Activated B cell treated with CpG ODN at 0.5 μM for 24 hours (primary cell): ENCODE results near the gene MYOF. TPM values are rescaled to one million over a fixed set of nuclear protein-coding genes. Genes with fewer than 3 reads are reported as not detected.

Source experiments
- ATAC-seq: fragments of 200-7000 bp; cut with Tn5 transposase; one replicate; pipeline ENCODE4 v1.10.0; 2021; ENCODE audit warnings: low read depth, mild to moderate bottlenecking, moderate library complexity
- CTCF ChIA-PET: fragments of 350-600 bp; sonication (Branson Sonifier 250); formaldehyde crosslinking; loops from one replicate; lab custom pipeline; 2021; ENCODE audit warnings: antibody characterized with exemption; lab: Charles Lee
- POLR2A ChIA-PET: fragments of 350-600 bp; sonication (Branson Sonifier 250); formaldehyde crosslinking; loops from one replicate; lab custom pipeline; 2021; ENCODE audit warnings: antibody characterized with exemption; lab: Charles Lee
- DNase-seq: peaks from one replicate; pipeline ENCODE4 v3.0.0; 2022
- H3K27ac Mint-ChIP-seq: one replicate; pipeline ENCODE4 v1.8.0; 2020; ENCODE audit warnings: mixed read lengths
- H3K27me3 Mint-ChIP-seq: one replicate; pipeline ENCODE4 v1.8.0; 2021; ENCODE audit warnings: mixed read lengths
- H3K36me3 Mint-ChIP-seq: one replicate; pipeline ENCODE4 v1.8.0; 2021; ENCODE audit warnings: low read depth, mixed read lengths
- H3K4me1 Mint-ChIP-seq: one replicate; pipeline ENCODE4 v1.8.0; 2021; ENCODE audit warnings: mixed read lengths
- H3K4me3 Mint-ChIP-seq: one replicate; pipeline ENCODE4 v1.8.0; 2020; ENCODE audit warnings: mild to moderate bottlenecking, mixed read lengths
- H3K9me3 Mint-ChIP-seq: one replicate; pipeline ENCODE4 v1.8.0; 2020; ENCODE audit warnings: mixed read lengths
- intact Hi-C: fragments of 100-400 bp; cut with micrococcal nuclease; formaldehyde crosslinking; loops from one replicate; pipeline ENCODE4 v1.15.1; 2024
- total RNA-seq: library from RNA; stranded (reverse); gene quantifications from 2 replicates; pipeline ENCODE4 v1.2.3, GENCODE V29; 2022
- TF ChIP-seq, protein P1 (sequence below): fragments of 200-600 bp; IDR thresholded peaks from one replicate; pipeline ENCODE4 v1.8.0; 2022; ENCODE audit warnings: antibody characterized with exemption, mild to moderate bottlenecking

The MYOF gene
- total RNA-seq, 1 donor from 2014 or later, result 0.09 TPM

DNA sequence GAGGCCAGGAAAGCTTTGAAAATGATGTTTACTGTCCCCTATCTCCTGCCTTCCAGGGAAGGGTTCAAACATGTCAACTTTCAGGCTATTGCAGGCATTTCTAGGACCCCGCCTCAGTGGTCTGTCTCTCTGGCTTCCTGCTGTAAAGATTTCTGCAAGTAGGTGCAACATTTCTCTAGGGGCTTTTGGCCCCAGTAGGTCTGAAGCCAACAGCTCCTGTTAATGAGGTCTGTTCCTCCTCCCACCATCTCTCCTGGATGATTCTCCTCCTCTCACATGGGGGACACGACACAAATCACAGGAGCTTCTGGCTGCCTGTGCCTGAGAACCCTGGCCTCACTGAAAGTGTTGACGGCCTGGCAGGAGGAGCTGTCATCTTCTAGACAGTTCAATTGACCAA lies 214.1 kb downstream of the MYOF start:
- H3K27ac Mint-ChIP-seq, result no peak overlapping the region
- H3K27me3 Mint-ChIP-seq, result no peaks in the 10 kb centered on the region
- intact Hi-C loops, result no loop called here
- peaks cover 4% of the 10 kb centered on the region for H3K9me3 Mint-ChIP-seq
- H3K36me3 Mint-ChIP-seq, result no peaks in the 10 kb centered on the region
- TF ChIP-seq, protein P1, sequence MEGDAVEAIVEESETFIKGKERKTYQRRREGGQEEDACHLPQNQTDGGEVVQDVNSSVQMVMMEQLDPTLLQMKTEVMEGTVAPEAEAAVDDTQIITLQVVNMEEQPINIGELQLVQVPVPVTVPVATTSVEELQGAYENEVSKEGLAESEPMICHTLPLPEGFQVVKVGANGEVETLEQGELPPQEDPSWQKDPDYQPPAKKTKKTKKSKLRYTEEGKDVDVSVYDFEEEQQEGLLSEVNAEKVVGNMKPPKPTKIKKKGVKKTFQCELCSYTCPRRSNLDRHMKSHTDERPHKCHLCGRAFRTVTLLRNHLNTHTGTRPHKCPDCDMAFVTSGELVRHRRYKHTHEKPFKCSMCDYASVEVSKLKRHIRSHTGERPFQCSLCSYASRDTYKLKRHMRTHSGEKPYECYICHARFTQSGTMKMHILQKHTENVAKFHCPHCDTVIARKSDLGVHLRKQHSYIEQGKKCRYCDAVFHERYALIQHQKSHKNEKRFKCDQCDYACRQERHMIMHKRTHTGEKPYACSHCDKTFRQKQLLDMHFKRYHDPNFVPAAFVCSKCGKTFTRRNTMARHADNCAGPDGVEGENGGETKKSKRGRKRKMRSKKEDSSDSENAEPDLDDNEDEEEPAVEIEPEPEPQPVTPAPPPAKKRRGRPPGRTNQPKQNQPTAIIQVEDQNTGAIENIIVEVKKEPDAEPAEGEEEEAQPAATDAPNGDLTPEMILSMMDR, result no peak
- POLR2A ChIA-PET, result no interaction called here
- H3K4me1 Mint-ChIP-seq, result peaks cover 21% of the 10 kb centered on the region
- CTCF ChIA-PET, result interaction anchor here (1.4 kb wide), 1 partner anchor 20 kb away, joined by 4 read pairs; no protein-coding TSS in a partner anchor
- DNase-seq, result no peak
- no peak for ATAC-seq
- H3K4me3 Mint-ChIP-seq, result no peak overlapping the region

DNA sequence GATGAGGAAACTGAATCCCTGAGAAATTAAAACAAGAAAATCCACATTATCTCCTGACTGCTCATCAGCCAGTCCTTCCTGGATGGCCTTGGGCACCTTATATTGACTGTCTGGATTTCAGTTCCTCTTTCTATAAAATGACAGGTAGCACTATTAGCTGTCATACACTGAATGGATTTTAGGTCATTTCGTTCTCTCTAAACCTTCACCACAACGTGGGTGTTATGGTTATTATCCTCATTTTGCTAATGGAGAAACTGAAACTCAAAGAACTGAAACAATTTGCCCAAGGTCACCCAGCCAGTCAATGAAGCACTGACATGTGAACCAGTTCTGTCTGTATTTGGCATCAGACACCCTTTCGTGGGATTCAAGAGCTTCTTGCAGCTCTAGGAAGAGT lies 214.6 kb downstream of the MYOF start:
- TF ChIP-seq, protein P1, result no peak
- no peaks in the 10 kb centered on the region for H3K36me3 Mint-ChIP-seq
- ChIA-PET POLR2A (no interaction called here), CTCF (interaction anchor here (1.4 kb wide), 1 partner anchor 20 kb away, joined by 4 read pairs; no protein-coding TSS in a partner anchor)
- intact Hi-C loops, result loop anchor here (1.0 kb wide), 1 partner anchor 152 kb away; no protein-coding TSS in a partner anchor
- peaks cover 21% of the 10 kb centered on the region for H3K4me1 Mint-ChIP-seq
- H3K27ac Mint-ChIP-seq, result peak overlapping the region; percentile 46
- no peaks in the 10 kb centered on the region for H3K27me3 Mint-ChIP-seq
- ATAC-seq (peak; percentile 88), DNase-seq (no peak)
- H3K4me3 Mint-ChIP-seq, result no peak overlapping the region
- H3K9me3 Mint-ChIP-seq, result peaks cover 4% of the 10 kb centered on the region

DNA sequence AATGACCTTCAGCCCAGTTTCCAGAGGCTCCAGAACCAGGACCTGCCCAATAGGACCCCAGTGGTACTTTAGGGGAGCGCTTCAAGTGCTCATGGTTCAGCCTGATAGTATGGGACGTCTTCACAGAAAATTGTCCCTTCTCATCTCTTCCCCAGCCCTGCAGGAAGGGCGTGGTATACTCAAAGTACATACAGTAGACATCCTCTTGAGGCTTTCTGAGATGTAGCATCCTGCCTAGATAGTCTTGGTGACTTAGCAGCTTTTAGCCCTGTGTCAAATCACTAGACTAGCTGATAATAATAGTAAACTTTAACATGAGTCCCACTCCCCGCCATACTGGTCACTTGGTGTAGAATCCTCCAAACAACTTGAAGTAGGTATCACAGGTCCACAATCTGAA lies 215.3 kb downstream of the MYOF start:
- no peak for DNase-seq
- TF ChIP-seq, protein P1, result no peak
- intact Hi-C loops, result loop anchor here (1.0 kb wide), 1 partner anchor 152 kb away; no protein-coding TSS in a partner anchor
- Mint-ChIP-seq H3K4me1 (peaks cover 21% of the 10 kb centered on the region), H3K27ac (peak overlapping the region; percentile 46), H3K4me3 (no peak overlapping the region), H3K9me3 (peaks cover 4% of the 10 kb centered on the region), H3K36me3 (no peaks in the 10 kb centered on the region), H3K27me3 (no peaks in the 10 kb centered on the region)
- ChIA-PET POLR2A (no interaction called here), CTCF (interaction anchor here (1.4 kb wide), 1 partner anchor 21 kb away, joined by 4 read pairs; no protein-coding TSS in a partner anchor)
- peak; percentile 42 for ATAC-seq

DNA sequence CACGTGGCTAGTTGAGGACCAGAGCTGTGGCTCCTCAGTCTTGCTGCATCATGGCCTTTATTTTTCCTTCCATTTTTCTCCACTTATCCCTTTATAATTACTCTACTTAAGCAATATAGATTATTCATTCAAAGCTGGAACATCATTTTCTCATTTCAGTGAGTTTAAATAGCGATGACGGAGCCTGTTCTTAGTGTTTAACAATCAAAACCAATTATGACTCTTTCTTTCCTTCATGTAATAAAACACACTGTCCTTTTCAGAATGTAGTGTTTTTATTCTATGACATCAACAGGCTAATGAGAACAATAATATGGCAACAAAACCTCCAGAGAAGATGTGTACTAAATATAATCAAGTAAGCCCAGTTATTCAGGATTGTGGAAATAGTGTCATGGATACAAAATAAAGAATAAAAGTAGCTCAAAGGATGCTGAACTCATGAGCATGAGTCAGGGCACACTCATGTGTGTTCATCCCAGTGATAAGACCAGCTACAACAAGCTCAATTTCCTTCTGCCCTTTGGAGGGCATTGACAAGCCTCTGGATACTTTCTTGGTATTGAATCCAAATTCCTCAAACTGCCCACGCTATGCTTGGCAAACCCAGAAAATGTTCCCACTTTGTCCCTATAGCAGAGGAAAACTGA lies 220.0 kb downstream of the MYOF start:
- POLR2A ChIA-PET, result no interaction called here
- no peak for DNase-seq
- H3K27me3 Mint-ChIP-seq, result no peaks in the 10 kb centered on the region
- H3K27ac Mint-ChIP-seq, result no peak overlapping the region
- peaks cover 4% of the 10 kb centered on the region for H3K4me1 Mint-ChIP-seq
- no peaks in the 10 kb centered on the region for H3K36me3 Mint-ChIP-seq
- TF ChIP-seq, protein P1, result no peak
- H3K9me3 Mint-ChIP-seq, result no peaks in the 10 kb centered on the region
- H3K4me3 Mint-ChIP-seq, result no peak overlapping the region
- intact Hi-C loops, result no loop called here
- no peak for ATAC-seq
- CTCF ChIA-PET, result no interaction called here

DNA sequence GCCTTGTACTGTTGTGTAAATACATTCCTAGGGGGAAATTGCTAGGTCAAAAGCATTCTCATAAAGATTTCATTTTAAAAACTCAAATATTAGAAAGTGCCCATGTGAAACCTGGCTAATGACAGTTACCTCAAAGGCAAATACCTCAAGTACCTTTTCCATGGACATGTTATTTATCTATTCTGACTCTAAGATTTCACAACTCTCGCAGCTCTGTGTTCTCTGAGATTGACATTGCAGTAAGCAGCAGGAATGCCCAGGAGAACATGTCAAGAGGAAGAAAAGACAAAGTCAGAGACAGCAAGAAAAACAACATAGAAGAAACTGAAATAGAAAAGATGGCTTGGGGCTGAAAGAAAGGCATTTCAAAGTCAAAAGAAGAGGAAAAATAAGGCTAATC lies 221.0 kb downstream of the MYOF start:
- ChIA-PET CTCF (no interaction called here), POLR2A (no interaction called here)
- intact Hi-C loops, result no loop called here
- no peak overlapping the region for H3K4me3 Mint-ChIP-seq
- no peak overlapping the region for H3K27ac Mint-ChIP-seq
- TF ChIP-seq, protein P1, result no peak
- H3K27me3 Mint-ChIP-seq, result no peaks in the 10 kb centered on the region
- H3K36me3 Mint-ChIP-seq, result no peaks in the 10 kb centered on the region
- DNase-seq (no peak), ATAC-seq (no peak)
- no peaks in the 10 kb centered on the region for H3K4me1 Mint-ChIP-seq
- H3K9me3 Mint-ChIP-seq, result no peaks in the 10 kb centered on the region
